ENCODE results near the gene TYSND1.
"Not testable (repeated sequence)": the region's sequence is repeated elsewhere in the genome, so short reads cannot be mapped to it uniquely, and the experiment has no call there.

Gene TYSND1

DNA sequence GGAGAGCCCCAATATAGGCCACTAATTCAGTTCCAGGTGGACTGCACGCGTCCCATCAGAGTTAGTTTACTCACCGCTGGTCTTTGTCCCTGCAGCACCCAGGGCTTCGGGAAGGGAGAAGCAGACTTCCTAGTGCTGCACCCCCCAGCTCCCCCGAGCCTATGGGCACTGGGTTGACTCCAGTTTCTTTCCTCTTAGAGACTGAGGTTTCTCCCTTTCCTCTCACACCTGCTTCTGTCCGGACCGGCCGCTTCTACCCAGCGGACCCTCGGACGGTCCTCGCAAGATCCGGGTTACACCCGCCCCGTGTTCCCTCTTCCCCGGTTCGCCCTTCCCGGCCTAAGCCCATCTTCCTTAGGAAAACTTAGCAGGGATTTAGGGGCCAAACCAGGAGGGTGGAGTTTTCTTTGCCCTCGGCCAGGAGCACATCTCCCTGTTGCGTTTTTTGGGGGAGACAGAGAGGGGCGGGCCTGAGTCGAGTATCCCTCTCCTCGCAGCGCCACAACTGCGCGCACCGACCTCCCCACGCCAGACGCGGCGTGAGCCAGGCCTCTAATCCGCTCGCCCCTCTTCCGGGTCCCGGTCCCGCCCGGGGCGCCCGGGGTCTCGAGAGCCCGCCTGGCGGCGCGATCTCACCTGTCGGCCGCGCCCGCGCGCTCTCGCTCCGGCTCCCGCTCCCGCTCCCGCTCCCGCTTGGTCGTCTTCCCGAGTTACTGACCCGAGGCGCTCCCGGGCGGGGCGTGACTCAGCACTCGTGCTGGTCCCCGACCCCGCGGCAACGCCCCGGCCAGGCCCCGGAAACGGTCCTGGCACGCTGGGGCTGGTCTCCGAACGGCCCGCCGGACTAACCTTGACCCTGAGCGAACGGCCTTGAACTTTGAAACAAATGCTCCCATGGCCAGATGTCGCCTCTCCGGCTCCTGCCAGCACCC lies 14.1 kb downstream of the TYSND1 start, which contains the start of gene AIFM2:
Gene AIFM2, minus strand, starts transcription at position 728 of the 932 bp plus-strand sequence. CDS start 8,741 bp downstream, outside the sequence.
- no peak for DNase-seq (ENCODE audit: low spot score)

DNA sequence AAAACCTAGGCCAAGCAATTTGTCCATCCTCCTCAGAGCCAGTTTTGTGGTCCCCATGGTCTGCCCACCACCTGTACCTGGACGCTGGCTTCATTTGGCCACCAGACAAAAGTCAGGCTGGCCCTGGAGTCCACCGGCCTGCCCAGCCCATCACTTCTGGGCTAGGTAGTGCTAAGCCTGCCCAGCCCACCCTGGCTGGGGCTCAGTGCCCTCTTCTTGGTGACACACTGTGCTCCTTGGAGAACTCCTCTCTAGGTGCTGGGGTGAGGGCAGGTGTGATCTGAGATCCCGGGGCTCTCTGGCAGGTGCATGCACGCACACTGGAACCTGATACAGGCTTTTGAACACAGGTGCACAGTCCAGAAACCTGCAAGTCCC lies 15.0 kb downstream of the TYSND1 start:
- no peak for DNase-seq (ENCODE audit: low spot score)

DNA sequence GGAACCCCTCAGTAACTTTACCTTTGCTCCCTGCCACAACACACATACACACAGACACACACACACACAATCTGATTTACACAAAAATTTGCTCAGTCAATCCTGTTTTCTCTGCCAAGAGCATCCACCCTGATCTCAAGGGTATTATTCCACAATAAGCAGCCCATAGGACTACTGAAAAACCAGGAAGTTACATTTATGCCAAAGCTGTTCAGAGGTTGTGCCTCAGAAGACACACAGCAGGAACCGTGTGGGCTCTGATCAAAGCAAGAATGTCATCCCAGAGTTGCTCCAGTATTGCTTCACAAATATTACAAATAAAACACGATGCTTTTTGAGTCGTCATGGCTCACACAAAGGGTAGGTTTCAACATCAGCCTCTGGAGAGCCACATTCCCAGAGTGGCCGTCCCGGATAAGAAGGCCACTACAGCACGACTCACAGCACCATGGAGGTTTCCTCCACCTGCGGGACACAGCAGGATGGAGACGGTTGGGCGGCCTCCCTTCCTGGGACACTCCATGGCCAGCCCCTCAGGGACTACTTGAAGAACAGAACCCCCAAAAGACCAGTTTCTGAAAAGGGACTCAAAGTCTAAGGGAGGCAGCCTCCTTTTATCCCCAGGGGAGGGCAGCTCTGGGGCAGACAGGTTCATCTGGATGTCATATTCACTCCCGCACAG lies 15.5 kb downstream of the TYSND1 start:
- DNase-seq (ENCODE audit: low spot score) = no peak

- DNase-seq (ENCODE audit: low spot score) = no peak
Observed at GRCh38 chr10:70126700-70127395, 19.7 kb downstream of the TYSND1 start.

GRCh38 chr10:70125918-70126552 lies 20.5 kb downstream of the TYSND1 start:
- DNase-seq (ENCODE audit: low spot score) = no peak

DNA sequence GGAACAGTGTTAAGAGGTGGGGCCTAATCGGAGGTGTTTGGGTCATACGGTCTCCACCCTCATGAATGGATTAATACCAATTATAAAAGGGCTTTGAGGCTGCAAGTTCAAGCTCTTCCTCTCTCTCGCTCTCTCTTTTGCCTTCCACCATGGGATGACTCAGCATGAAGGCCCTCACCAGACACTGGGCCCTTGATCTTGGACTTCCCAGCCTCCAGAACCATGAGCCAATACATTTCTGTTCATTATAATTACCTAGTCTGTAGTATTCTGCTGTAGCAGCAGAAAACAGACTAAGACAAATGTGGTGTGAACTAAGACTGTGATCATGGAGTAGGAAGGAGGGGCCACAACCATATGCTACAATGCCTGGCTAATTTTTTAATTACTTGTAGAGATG lies 21.6 kb downstream of the TYSND1 start:
- DNase-seq (ENCODE audit: low spot score) = no peak

GRCh38 chr10:70124415-70124814 lies 22.1 kb downstream of the TYSND1 start:
- DNase-seq (ENCODE audit: low spot score) = no peak

DNA sequence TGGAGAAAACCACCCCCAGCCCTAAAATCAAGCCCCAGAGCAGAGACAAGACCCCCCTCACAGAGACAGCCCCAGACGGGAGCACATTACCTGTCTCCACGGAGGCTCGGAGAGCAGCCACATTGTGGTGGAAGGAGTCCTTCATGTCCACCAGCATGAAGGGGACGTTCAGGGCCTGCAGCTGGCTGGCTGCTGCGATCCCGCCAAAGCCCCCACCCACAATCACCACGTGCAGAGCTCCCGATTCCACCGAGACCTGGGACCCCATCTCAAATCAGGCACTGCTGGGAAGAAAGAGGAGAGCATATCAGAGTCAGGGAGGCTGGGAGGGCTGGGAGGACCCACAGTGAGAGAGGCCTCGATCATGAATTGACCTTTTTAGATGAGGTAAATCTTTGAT lies 22.7 kb downstream of the TYSND1 start:
- DNase-seq (ENCODE audit: low spot score) = no peak

DNA sequence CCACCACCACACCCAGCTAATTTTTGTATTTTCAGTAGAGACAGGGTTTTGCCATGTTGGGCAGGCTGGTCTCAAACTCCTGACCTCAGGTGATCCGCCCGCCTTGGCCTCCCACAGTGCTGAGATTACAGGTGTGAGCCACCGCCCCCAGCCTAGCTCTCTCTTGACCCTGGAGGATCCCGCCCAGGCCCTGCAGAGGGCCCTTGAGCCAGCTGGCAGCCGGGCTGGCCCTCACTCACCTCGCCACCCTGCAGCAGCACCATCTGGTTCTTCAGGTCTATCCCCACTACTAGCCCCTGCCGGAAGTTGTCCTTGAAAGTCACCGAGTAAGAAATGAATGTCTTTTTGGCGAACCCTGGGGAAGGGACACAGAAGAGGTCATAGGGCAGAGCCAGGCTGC lies 23.3 kb downstream of the TYSND1 start:
- DNase-seq (ENCODE audit: low spot score) = not testable (repeated sequence)

- no peak for DNase-seq (ENCODE audit: low spot score)
Observed at GRCh38 chr10:70122742-70123141, 23.8 kb downstream of the TYSND1 start.

DNA sequence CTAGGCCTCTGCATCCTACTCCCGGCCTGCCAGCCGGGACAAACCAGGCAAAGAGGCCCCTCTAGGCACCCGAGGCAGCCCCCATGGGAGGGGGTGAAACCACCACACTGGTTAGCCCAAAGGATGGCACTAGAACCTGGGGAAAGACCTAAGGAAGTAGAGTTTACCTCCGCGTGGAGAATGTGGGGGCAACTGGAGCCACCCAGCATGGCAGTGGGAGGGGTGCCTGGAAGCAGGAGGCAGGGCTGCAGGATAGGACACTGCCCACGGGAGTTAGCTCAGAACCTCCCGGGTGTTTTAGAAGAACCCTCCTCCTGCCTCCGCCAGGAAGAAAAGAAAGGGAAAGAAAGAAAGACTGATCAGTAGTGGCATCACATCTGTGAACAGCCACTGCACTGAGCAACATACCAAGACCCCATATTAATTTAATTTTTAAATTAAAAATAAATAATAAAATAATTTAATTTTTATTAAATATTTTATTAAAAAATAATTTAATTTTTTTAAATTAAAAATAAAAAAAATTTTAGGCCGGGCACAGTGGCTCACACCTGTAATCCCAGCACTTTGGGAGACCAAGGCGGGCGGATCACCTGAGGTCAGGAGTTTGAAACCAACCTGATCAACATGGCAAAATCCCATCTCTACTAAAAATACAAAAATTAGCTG lies 25.1 kb downstream of the TYSND1 start:
- DNase-seq (ENCODE audit: low spot score) = no peak

DNA sequence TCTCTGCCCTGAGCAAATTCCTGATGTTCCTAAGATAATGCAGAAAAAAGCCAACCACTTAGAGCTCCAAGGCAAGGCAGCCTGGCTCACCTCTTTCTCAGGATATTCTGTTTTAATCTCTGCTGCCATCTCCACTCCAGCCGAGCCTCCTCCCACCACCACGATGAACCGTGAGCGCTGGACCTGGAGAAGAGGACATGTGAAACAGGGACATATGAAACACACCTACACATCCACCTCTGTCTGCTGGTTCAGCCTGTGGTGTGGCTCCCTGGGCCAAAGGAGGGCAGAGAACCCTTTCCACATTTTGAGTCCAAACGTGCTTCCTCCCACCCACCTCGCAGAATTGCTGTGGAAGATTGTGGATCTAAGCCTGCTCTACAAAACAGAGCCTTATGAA lies 26.1 kb downstream of the TYSND1 start:
- DNase-seq (ENCODE audit: low spot score) = no peak

DNA sequence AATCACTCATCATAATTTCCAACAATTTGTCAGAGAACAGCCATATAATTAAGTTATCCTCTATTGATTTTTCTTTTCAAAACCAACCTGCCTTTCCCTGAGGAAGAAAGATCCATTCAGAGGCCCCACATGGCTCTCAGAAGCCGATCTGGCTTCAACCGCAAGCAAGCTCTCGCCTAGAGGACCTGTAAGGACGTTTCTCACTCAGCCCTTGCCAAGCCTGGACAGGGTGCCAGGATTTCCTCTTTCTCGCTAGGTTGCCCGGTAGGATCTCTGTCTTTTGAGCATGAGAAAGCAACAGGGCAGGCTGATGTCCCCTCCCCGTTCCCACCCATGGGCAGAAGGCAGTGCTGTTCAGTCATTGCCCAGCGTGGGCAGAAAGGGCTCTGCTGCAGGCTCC lies 26.9 kb downstream of the TYSND1 start:
- no peak for DNase-seq (ENCODE audit: low spot score)

- no peak for DNase-seq (ENCODE audit: low spot score)
Observed at GRCh38 chr10:70119197-70119596, 27.3 kb downstream of the TYSND1 start.

DNA sequence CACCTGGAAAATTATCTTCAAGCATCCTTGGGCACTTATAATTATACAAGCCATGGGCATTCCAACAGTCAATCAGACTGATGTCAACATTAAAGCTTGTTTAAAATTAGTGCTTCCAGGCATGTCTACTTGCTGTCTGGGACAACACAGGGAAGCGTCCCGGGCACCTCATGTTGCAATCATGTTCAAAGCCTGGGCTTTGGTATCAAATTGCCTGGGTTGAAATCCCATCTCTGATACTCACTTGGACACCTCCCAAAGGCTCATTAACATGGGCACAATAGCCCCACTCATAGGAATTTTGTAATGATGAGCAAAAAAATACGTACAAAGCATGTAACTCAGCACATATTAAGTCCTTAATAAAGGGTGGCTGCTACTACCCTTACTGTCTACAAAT lies 28.3 kb downstream of the TYSND1 start:
- DNase-seq (ENCODE audit: low spot score) = no peak

DNA sequence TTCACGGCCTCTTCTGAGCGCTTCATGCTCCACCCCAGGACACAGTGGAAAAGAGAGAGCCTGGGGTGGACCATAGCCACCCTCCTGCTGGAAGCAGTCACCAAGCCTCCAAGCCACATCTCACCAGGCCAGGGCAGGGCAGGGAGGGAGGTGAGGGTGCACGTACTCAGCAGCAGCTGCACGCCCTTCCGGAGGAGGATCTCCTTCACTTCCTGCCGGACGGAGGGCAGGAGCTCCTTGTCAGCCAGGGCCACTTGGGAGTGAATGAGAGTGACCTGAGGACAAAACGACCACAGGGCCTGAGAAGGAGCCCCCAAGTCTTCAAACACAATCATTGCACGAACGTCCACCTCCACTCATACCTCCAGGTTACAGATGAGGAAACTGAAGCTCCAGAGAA lies 28.9 kb downstream of the TYSND1 start:
- no peak for DNase-seq (ENCODE audit: low spot score)

GRCh38 chr10:70115948-70116682 lies 30.4 kb downstream of the TYSND1 start:
- peak; percentile 15 for DNase-seq (ENCODE audit: low spot score)

GRCh38 chr10:70114902-70115301 lies 31.6 kb downstream of the TYSND1 start:
- DNase-seq (ENCODE audit: low spot score) = no peak

GRCh38 chr10:70112071-70112470 lies 34.4 kb downstream of the TYSND1 start:
- DNase-seq (ENCODE audit: low spot score) = no peak

- no peak for DNase-seq (ENCODE audit: low spot score)
Observed at GRCh38 chr10:70111496-70111895, 35.0 kb downstream of the TYSND1 start.

All from Ammon's horn (tissue), 1 donor.